K562 (cell line): Measurements from ENCODE around the gene SNRPA. TPM values are rescaled to one million over a fixed set of nuclear protein-coding genes. Genes with fewer than 3 reads are reported as not detected.

ENCODE experiments used
- BDP1 ChIP-seq: IDR thresholded peaks from 3 replicates; pipeline ENCODE4 v1.6.1; 2011; ENCODE audit not compliant: insufficient read length, insufficient read depth
- CBX3 ChIP-seq, 2 experiments: IDR thresholded peaks; 1 replicate in 1 of 2; 2 replicates in 1 of 2; pipeline ENCODE4 v1.6.1; 2012; ENCODE audit warnings: inconsistent platforms in 2 of 2, low read length in 2 of 2, borderline replicate concordance in 1 of 2, control low read depth in 1 of 2
- CEBPG ChIP-seq, 3 experiments: fragments of 200-800 bp in 1 of 3; sonication (Bioruptor generic) in 1 of 3; sonication (generic) in 1 of 3; formaldehyde crosslinking in 1 of 3; IDR thresholded peaks in 2 of 3; conservative IDR thresholded peaks in 1 of 3; 2 replicates each; pipeline versions ENCODE4 v1.6.1 to v1.8.0; 2016 to 2022; ENCODE audit warnings: missing compliant biosample characterization in 2 of 3, missing genetic modification characterization in 2 of 3, mild to moderate bottlenecking in 1 of 3, missing genetic modification reagents in 1 of 3
- DLX4 ChIP-seq: fragments of 250-450 bp; sonication (Bioruptor Pico); IDR thresholded peaks from 2 replicates; pipeline ENCODE4 v1.6.1; 2021; ENCODE audit warnings: mild to moderate bottlenecking
- DPF2 ChIP-seq: fragments of 450-650 bp; IDR thresholded peaks from 2 replicates; pipeline ENCODE4 v1.6.1; 2016
- E2F3 ChIP-seq: fragments of 250-450 bp; sonication (Bioruptor Pico); IDR thresholded peaks from 2 replicates; pipeline ENCODE4 v1.4.0; 2020; ENCODE audit warnings: mild to moderate bottlenecking
- FIP1L1 ChIP-seq: fragments of 200-400 bp; formaldehyde crosslinking; IDR thresholded peaks from 2 replicates; pipeline ENCODE4 v1.6.1; 2018; ENCODE audit warnings: mild to moderate bottlenecking, low read depth, low read length; ENCODE audit not compliant: poor library complexity, severe bottlenecking
- HDAC8 ChIP-seq: fragments of 450-650 bp; IDR thresholded peaks from 2 replicates; pipeline ENCODE4 v1.6.1; 2016; ENCODE audit warnings: mild to moderate bottlenecking, missing genetic modification characterization, moderate library complexity, missing compliant biosample characterization
- IRF1 ChIP-seq: sonication (generic); formaldehyde crosslinking; IDR thresholded peaks from 2 replicates; pipeline ENCODE4 v1.8.0; 2022; ENCODE audit warnings: missing genetic modification reagents, mild to moderate bottlenecking, borderline replicate concordance
- NCOR1 ChIP-seq: fragments of 450-650 bp; IDR thresholded peaks from 2 replicates; pipeline ENCODE4 v1.6.1; 2016; ENCODE audit warnings: mild to moderate bottlenecking, moderate library complexity
- PCBP1 ChIP-seq: fragments of 200-400 bp; formaldehyde crosslinking; IDR thresholded peaks from 2 replicates; pipeline ENCODE4 v1.6.1; 2018; ENCODE audit warnings: mild to moderate bottlenecking, low read depth, low read length; ENCODE audit not compliant: poor library complexity, severe bottlenecking
- PHTF2 ChIP-seq: fragments of 250-450 bp; sonication (Bioruptor Pico); IDR thresholded peaks from 2 replicates; pipeline ENCODE4 v1.5.0; 2021; ENCODE audit warnings: mild to moderate bottlenecking
- RBM22 ChIP-seq: fragments of 200-400 bp; formaldehyde crosslinking; IDR thresholded peaks from 2 replicates; pipeline ENCODE4 v1.6.1; 2018; ENCODE audit warnings: low read length, low read depth; ENCODE audit not compliant: poor library complexity, severe bottlenecking
- XRCC3 ChIP-seq: fragments of 450-650 bp; IDR thresholded peaks from 2 replicates; pipeline ENCODE4 v1.6.1; 2017; ENCODE audit warnings: mild to moderate bottlenecking, moderate library complexity
- ZNF395 ChIP-seq: fragments of 200-800 bp; sonication (Bioruptor generic); IDR thresholded peaks from 2 replicates; pipeline ENCODE4 v1.6.1; 2017; ENCODE audit warnings: missing genetic modification characterization, missing compliant biosample characterization
- ZNF707 ChIP-seq: fragments of 250-450 bp; sonication (Bioruptor Pico); conservative IDR thresholded peaks from 2 replicates; pipeline ENCODE4 v1.8.0; 2022; ENCODE audit warnings: inconsistent platforms, mild to moderate bottlenecking, moderate library complexity
- ZNF79 ChIP-seq: fragments of 250-450 bp; sonication (Bioruptor Pico); IDR thresholded peaks from 2 replicates; pipeline ENCODE4 v1.4.0; 2020; ENCODE audit warnings: low read depth, mild to moderate bottlenecking, moderate library complexity
- polyA plus RNA-seq, 8 experiments: library from polyadenylated mRNA; depleted of rRNA in 4 of 8; stranded (reverse) in 5 of 8; unstranded in 3 of 8; fragments of >200 nt; fragmentation: Nextera tagmentation in 2 of 8; fragmentation: Illumina TruSeq in 1 of 8; extraction: Ambion mirVana in 2 of 8; extraction: Trizol in 1 of 8; gene quantifications; 2 replicates each; pipeline versions ENCODE4 v1.2.1 to v1.2.3, GENCODE V29; 2011 to 2014; ENCODE audit warnings: inconsistent platforms in 1 of 8, missing spikeins in 1 of 8
- total RNA-seq, 7 experiments: library from RNA; depleted of rRNA in 6 of 7; stranded (reverse); fragments of >200 nt in 6 of 7; fragmentation: Illumina TruSeq in 2 of 7; extraction: Trizol in 2 of 7; gene quantifications; 2 replicates each; pipeline versions ENCODE4 v1.2.1 to v1.2.3, GENCODE V29; 2011 to 2021; ENCODE audit warnings: low replicate concordance in 1 of 7
- TF ChIP-seq, protein P1 (sequence below): fragments of 250-450 bp; sonication (Bioruptor Pico); IDR thresholded peaks from 2 replicates; pipeline ENCODE4 v1.5.0; 2021
- TF ChIP-seq, protein P2 (sequence below): fragments of 250-450 bp; sonication (Bioruptor Pico); IDR thresholded peaks from 2 replicates; pipeline ENCODE4 v1.9.0; 2021; ENCODE audit warnings: mild to moderate bottlenecking
- TF ChIP-seq, protein P3 (sequence below): fragments of 250-450 bp; sonication (Bioruptor Pico); IDR thresholded peaks from 2 replicates; pipeline ENCODE4 v1.5.0; 2021

Gene SNRPA
- total and polyA plus RNA-seq, 9 of the 15 experiments (the other 6 are each of a cell fraction or from before 2014, with no cell fraction given), result 16.3 to 311 (median 193) TPM

- TF ChIP-seq IRF1 (CRISPR knock-in tag) (no peak), BDP1 (no peak), RBM22 (no peak), CEBPG (CRISPR knock-in tag; IDR thresholded peaks at IDR 0.05) (no peak), CEBPG (tag; conservative IDR thresholded peaks at IDR 0.05 in 1 of 2, IDR thresholded peaks at IDR 0.05 in 1 of 2) (no peak), XRCC3 (no peak), HDAC8 (tag) (no peak), DPF2 (peak; percentile 37; the same call in 1 of the 2 replicates), ZNF395 (CRISPR knock-in tag) (no peak), NCOR1 (peak; percentile 43; the same call in 1 of the 2 replicates), E2F3 (CRISPR knock-in tag) (no peak), PHTF2 (CRISPR knock-in tag) (no peak), ZNF79 (CRISPR knock-in tag) (no peak), FIP1L1 (no peak), ZNF707 (CRISPR knock-in tag) (no peak), CBX3 (IDR thresholded peaks at IDR 0.05; ENCODE audit: borderline replicate concordance in 1 of 2, low read length in 2 of 2) (peak in 1 of 2 experiments; percentile 33; a peak in 1 of 3 replicates), PCBP1 (no peak), DLX4 (CRISPR knock-in tag) (no peak)
- TF ChIP-seq, protein P1, sequence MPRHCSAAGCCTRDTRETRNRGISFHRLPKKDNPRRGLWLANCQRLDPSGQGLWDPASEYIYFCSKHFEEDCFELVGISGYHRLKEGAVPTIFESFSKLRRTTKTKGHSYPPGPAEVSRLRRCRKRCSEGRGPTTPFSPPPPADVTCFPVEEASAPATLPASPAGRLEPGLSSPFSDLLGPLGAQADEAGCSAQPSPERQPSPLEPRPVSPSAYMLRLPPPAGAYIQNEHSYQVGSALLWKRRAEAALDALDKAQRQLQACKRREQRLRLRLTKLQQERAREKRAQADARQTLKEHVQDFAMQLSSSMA, result no peak
- TF ChIP-seq, protein P2, sequence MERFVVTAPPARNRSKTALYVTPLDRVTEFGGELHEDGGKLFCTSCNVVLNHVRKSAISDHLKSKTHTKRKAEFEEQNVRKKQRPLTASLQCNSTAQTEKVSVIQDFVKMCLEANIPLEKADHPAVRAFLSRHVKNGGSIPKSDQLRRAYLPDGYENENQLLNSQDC (CRISPR knock-in tag), result no peak
- TF ChIP-seq, protein P3, sequence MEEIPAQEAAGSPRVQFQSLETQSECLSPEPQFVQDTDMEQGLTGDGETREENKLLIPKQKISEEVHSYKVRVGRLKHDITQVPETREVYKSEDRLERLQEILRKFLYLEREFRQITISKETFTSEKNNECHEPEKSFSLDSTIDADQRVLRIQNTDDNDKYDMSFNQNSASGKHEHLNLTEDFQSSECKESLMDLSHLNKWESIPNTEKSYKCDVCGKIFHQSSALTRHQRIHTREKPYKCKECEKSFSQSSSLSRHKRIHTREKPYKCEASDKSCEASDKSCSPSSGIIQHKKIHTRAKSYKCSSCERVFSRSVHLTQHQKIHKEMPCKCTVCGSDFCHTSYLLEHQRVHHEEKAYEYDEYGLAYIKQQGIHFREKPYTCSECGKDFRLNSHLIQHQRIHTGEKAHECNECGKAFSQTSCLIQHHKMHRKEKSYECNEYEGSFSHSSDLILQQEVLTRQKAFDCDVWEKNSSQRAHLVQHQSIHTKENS (CRISPR knock-in tag), result no peak
These were observed 48.5 kb upstream of the SNRPA start (continued) for GRCh38 chr19:40702337-40703012.
